Lower leg skin (tissue), 4 donors: Measurements from ENCODE around the gene PAK4. TPM values are rescaled to one million over a fixed set of nuclear protein-coding genes. Genes with fewer than 3 reads are reported as not detected.

Experiments used
- DNase-seq, 2 donors: peaks; one replicate each; pipeline ENCODE4 v3.0.0-alpha.2; 2019; ENCODE audit warnings: low spot score in 2 of 2
- H3K4me3 ChIP-seq: fragments of 200-600 bp; sonication (generic); 2 replicates; pipeline ENCODE4 v1.5.1; 2017; ENCODE audit warnings: mild to moderate bottlenecking, low read depth; ENCODE audit not compliant: poor library complexity, severe bottlenecking
- POLR2A ChIP-seq, 2 donors: fragments of 450-650 bp; IDR thresholded peaks; one replicate each; pipeline ENCODE4 v1.6.1; 2016 to 2017; ENCODE audit warnings: antibody characterized with exemption in 2 of 2, mild to moderate bottlenecking in 1 of 2, moderate library complexity in 1 of 2
- WGBS, 2 donors: methylation state at CpG; one replicate each; pipeline ENCODE4 v1.1.5; 2018; 5-methylcytosine and 5-hydroxymethylcytosine counted together
- intact Hi-C: fragments of 100-400 bp; cut with DNase I; formaldehyde crosslinking; loops from one replicate; pipeline ENCODE4 v1.15.0; 2023; ENCODE audit warnings: low total_unique reads
- total RNA-seq, 4 donors: library from RNA; depleted of rRNA; stranded (reverse); fragments of >200 nt; gene quantifications; one replicate each; pipeline ENCODE4 v1.1.0, GENCODE V29; 2016
- TF ChIP-seq, protein P1 (sequence below), 3 donors: fragments of 450-650 bp; IDR thresholded peaks; one replicate each; pipeline ENCODE4 v1.5.1; 2016; ENCODE audit warnings: antibody characterized with exemption in 3 of 3, mild to moderate bottlenecking in 3 of 3, moderate library complexity in 2 of 3

PAK4 gene
- total RNA-seq, 4 donors from 2014 or later = 30.9 to 65.7 (median 40.1) TPM

DNA sequence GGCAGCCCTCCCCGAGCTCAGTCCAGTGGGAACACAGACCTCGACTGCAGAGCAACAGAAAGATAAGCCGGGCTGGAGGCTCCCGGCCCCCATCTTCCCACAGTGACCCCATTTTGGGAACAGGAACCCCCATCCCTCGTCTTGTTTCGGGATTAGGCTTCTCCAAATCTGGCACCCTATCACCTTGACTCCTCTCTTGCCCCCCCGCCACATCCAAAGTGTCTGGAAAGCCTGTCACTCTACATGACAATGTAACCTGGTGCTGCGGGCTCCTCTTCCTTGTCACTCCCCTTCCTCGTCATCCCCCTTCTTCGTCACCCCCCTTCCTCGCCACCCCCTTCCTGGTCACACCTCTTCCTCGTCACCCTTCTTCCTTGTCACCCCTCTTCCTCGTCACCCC, 10.1 kb downstream of the PAK4 start:
- intact Hi-C loops = no loop called here

DNA sequence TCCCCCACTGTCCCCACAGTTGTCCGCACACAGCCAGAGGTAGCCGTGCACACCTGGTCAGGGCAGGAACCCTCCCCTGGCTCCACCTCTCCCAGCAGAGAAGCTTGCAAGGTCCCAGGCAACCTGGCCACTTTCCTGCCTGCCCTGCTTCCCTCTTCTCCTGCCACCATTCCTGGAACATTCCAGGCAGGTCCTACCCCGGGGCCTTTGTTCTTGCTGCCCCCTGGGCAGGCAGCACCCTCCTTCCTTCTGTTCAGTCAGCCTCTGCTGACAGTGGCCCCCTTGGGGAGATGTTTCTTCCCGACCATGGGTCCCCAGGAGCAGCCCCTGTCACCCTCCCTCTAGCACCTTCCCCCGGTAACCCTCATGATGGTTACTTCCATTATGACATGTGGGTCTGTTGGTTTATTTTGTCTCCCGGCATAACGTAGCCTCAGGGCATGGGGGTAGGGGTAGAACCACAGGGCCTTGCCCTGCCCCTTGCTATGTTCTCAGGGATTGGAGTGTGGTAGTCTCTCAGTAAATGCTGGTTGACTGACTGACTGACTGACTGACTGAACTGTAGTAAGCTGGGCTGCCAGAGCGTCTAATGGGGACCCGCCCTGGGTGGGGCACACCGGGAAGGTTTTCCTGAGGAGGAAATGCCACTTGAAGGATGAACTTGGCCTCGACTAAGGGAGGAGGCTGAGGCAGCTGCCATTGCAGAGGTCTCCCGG, 10.8 kb downstream of the PAK4 start:
- no peak overlapping the region for H3K4me3 ChIP-seq
- intact Hi-C loops = no loop called here
- 61% methylated on average over 12 of the region's 12 CpGs for WGBS, 2 donors
- DNase-seq = no peak
- TF ChIP-seq POLR2A (IDR thresholded peaks at IDR 0.05) = no peak
- TF ChIP-seq, protein P1, sequence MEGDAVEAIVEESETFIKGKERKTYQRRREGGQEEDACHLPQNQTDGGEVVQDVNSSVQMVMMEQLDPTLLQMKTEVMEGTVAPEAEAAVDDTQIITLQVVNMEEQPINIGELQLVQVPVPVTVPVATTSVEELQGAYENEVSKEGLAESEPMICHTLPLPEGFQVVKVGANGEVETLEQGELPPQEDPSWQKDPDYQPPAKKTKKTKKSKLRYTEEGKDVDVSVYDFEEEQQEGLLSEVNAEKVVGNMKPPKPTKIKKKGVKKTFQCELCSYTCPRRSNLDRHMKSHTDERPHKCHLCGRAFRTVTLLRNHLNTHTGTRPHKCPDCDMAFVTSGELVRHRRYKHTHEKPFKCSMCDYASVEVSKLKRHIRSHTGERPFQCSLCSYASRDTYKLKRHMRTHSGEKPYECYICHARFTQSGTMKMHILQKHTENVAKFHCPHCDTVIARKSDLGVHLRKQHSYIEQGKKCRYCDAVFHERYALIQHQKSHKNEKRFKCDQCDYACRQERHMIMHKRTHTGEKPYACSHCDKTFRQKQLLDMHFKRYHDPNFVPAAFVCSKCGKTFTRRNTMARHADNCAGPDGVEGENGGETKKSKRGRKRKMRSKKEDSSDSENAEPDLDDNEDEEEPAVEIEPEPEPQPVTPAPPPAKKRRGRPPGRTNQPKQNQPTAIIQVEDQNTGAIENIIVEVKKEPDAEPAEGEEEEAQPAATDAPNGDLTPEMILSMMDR (IDR thresholded peaks at IDR 0.05) = no peak

More for the DNA sequence above, 10.1 kb downstream of the PAK4 start:
- TF ChIP-seq, protein P1 (IDR thresholded peaks at IDR 0.05) = no peak
- TF ChIP-seq POLR2A (IDR thresholded peaks at IDR 0.05) = no peak
- no peak for DNase-seq
- 87 to 96% methylated on average over 13 of the region's 13 CpGs for WGBS, 2 donors
- H3K4me3 ChIP-seq = no peak overlapping the region

DNA sequence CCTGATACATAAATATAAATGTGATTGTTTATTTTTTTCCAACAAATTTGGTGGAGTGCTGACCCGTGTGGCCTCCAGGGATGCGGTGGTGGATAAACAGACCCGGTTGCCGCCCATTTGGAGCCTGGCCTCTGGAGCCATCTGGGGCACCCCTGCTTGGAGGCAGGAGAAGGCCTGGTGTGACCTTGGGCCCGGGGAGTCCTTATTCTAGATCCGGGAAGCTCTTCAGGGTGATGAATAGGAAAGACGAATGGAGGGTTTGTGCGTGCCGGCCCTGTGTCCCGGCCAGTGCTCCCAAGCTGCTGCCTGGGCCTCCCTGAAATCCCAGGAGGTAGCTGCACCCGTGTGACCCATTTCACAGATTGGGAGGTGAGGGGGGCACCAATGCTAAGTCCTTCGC, 11.5 kb downstream of the PAK4 start:
- WGBS, 2 donors = 81 to 86% methylated on average over 12 of the region's 12 CpGs
- H3K4me3 ChIP-seq = no peak overlapping the region
- intact Hi-C loops = no loop called here

DNA sequence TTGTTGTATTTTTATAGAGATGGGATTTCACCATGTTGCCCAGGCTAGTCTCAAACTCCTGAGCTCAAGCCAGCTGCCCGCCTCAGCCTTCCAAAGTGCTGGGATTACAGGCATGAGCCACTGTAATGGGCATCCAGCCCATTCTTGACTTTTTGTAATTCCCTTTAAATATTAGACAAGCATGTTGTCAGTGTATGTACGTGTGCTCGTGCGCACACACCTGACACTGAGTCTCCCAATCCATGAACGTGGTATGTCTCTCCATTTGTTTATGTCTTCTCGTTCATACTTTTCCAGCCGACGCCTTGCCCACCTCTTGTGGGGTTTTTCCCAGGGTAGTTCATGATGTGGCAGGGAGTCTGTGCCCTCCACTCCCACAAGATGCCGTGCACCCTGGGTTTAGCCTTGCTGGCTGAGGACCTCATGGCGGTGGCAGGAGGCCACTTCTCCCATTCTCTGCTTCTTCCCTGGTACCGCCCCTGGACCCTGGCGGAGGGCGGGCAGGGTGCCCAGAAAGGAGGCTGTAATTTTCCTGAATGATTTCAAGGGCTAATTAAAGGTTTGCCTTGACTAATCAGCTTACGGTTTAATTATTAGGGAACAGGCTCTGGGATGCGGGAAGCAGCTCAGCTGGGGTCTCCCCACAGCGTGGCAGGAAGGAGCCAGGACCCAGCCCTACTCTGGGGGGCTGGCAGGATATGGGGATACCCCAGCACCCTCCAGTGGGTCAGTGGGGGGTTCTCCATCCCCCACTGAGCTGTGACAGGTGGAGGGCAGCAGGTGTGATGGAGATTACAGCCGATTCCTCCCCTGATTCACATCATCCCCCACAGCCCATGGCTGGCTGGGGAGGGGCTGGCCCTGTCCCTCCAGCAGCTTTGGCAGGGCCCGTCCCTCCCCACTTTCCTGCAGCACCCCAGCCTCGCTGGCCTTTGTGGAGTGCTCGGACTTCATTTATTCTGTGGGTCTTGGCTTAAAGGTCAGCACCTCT, 12.9 kb downstream of the PAK4 start:
- DNase-seq = no peak
- 71 to 72% methylated on average over 20 of the region's 20 CpGs for WGBS, 2 donors
- intact Hi-C loops = no loop called here
- no peak for TF ChIP-seq POLR2A (IDR thresholded peaks at IDR 0.05)
- TF ChIP-seq, protein P1 (IDR thresholded peaks at IDR 0.05) = no peak
- H3K4me3 ChIP-seq = no peak overlapping the region

More for the DNA sequence above, 11.5 kb downstream of the PAK4 start:
- DNase-seq = no peak
- TF ChIP-seq, protein P1 (IDR thresholded peaks at IDR 0.05) = no peak
- no peak for TF ChIP-seq POLR2A (IDR thresholded peaks at IDR 0.05)

DNA sequence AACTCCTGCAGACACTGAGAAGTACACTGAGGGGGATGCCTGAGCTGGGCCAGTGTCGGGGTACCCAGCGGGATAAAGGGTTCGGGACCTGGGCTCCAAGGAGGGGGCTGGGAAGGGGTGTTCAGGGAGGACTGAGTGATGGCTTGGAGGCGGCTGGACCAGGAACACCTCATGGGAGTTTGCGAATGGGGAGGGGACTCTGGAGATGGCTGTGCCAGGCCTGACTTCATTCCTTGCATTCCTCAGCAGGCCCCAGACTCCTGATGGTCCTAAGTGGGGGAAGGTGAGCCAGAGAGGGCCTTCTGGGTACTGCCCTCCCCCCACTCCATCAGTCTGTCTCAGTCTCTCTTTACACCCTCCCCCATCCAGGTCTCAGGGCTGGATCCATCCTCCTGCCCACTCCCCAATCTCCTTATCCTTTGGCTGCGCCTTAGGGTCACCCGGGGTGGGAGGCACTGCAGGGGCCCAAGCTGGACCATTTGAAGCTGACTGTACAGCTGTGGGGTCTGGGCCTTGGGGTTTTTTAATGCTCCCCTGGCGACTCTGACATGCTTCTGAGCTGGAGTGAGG, 13.8 kb downstream of the PAK4 start:
- no peak for DNase-seq
- intact Hi-C loops = no loop called here
- WGBS, 2 donors = 85 to 90% methylated on average over 8 of the region's 8 CpGs
- TF ChIP-seq, protein P1 (IDR thresholded peaks at IDR 0.05) = no peak
- TF ChIP-seq POLR2A (IDR thresholded peaks at IDR 0.05) = no peak
- H3K4me3 ChIP-seq = no peak overlapping the region
